HepG2 (cell line): ENCODE results near the gene SMLR1. TPM values are rescaled to one million over a fixed set of nuclear protein-coding genes. Genes with fewer than 3 reads are reported as not detected.

Experiments used
- ATAC-seq: fragments of 200-7000 bp; cut with Tn5 transposase; 3 replicates; pipeline ENCODE4 v1.9.1; 2020; ENCODE audit warnings: mild to moderate bottlenecking, moderate library complexity
- BruUV-seq: library from RNA; stranded (reverse); fragments of 400-500 nt; replicated peaks from 2 replicates; lab custom pipeline; 2021; lab: Mats Ljungman, UMichigan
- CTCF ChIA-PET: fragments of 300-600 bp; formaldehyde crosslinking; extraction: SDS; loops from one replicate; lab custom pipeline; 2021; ENCODE audit warnings: low total read pairs, inconsistent platforms, low intra/inter-chr PET ratio; lab: Yijun Ruan, JAX
- POLR2A ChIA-PET: fragments of 350-600 bp; sonication (Branson Sonifier 250); formaldehyde crosslinking; loops from one replicate; lab custom pipeline; 2020; ENCODE audit warnings: antibody characterized with exemption, inconsistent platforms; lab: Yijun Ruan, JAX
- DNase-seq: peaks from one replicate; pipeline ENCODE4 v3.0.0-alpha.2; 2015; ENCODE audit warnings: low spot score
- FAIRE-seq: peaks from 3 replicates; lab custom pipeline; 2011; peaks lifted over from hg19 to GRCh38; lab: Jason Lieb, UNC
- H2AFZ ChIP-seq: one replicate; pipeline ENCODE4 v1.6.1; 2011; ENCODE audit warnings: low read length, inconsistent platforms
- H3K27ac ChIP-seq: fragments of 300-600 bp; 3 replicates; pipeline ENCODE4 v1.8.0; 2011; ENCODE audit warnings: mixed run types, mild to moderate bottlenecking, mixed read lengths, low read length, inconsistent platforms; ENCODE audit not compliant: insufficient read depth; ENCODE audit errors: extremely low read length
- H3K27me3 ChIP-seq, 2 experiments: fragments of 200-600 bp in 1 of 2; 2 replicates in 1 of 2; 3 replicates in 1 of 2; pipeline versions ENCODE4 v1.6.0 to v1.8.0; 2011; ENCODE audit warnings: low read length in 2 of 2, mild to moderate bottlenecking in 2 of 2, moderate library complexity in 2 of 2, inconsistent platforms in 1 of 2; ENCODE audit not compliant: insufficient read depth in 2 of 2, control insufficient read depth in 1 of 2
- H3K36me3 ChIP-seq, 2 experiments: fragments of 200-600 bp in 1 of 2; replicated peaks in 1 of 2; 2 replicates in 1 of 2; 3 replicates in 1 of 2; pipeline versions ENCODE4 v1.5.1 to v1.8.0; 2011; ENCODE audit warnings: low read length in 2 of 2, inconsistent platforms in 1 of 2; ENCODE audit not compliant: insufficient read depth in 2 of 2, control insufficient read depth in 1 of 2
- H3K4me1 ChIP-seq: 2 replicates; pipeline ENCODE4 v1.5.1; 2012; ENCODE audit warnings: low read length, inconsistent platforms; ENCODE audit not compliant: insufficient read depth
- H3K4me2 ChIP-seq: 2 replicates; pipeline ENCODE4 v1.6.0; 2011; ENCODE audit warnings: low read depth, low read length, inconsistent platforms
- H3K4me3 ChIP-seq, 3 experiments: fragments of 200-600 bp in 1 of 3; sonication (generic), shearing (Covaris generic) in 1 of 3; replicated peaks in 1 of 3; 2 replicates each; pipeline ENCODE4 v1.5.1; 2011 to 2016; ENCODE audit warnings: low read length in 3 of 3, inconsistent platforms in 2 of 3, low read depth in 2 of 3, mild to moderate bottlenecking in 2 of 3, control low read depth in 1 of 3, mixed read lengths in 1 of 3; ENCODE audit not compliant: insufficient read depth in 1 of 3
- H3K79me2 ChIP-seq: one replicate; pipeline ENCODE4 v1.6.1; 2011; ENCODE audit warnings: low read length, inconsistent platforms; ENCODE audit not compliant: insufficient read depth
- H3K9ac ChIP-seq: 2 replicates; pipeline ENCODE4 v1.6.0; 2011; ENCODE audit warnings: mild to moderate bottlenecking, low read depth, low read length, inconsistent platforms; ENCODE audit not compliant: insufficient read depth
- H3K9me3 ChIP-seq: 2 replicates; pipeline ENCODE4 v1.5.1; 2012; ENCODE audit warnings: mild to moderate bottlenecking, low read length
- H4K20me1 ChIP-seq: 2 replicates; pipeline ENCODE4 v1.6.0; 2011; ENCODE audit warnings: inconsistent platforms, mild to moderate bottlenecking, low read length, moderate library complexity; ENCODE audit not compliant: insufficient read depth
- BRCA1 ChIP-seq: sonication (generic); formaldehyde crosslinking; IDR thresholded peaks from 2 replicates; pipeline ENCODE4 v1.4.0; 2020; ENCODE audit warnings: missing genetic modification reagents
- CAMTA2 ChIP-seq: sonication (generic); formaldehyde crosslinking; IDR thresholded peaks from 2 replicates; pipeline ENCODE4 v1.4.0; 2020; ENCODE audit warnings: mild to moderate bottlenecking, missing genetic modification reagents, borderline replicate concordance
- CC2D1A ChIP-seq: sonication (generic); formaldehyde crosslinking; IDR thresholded peaks from 2 replicates; pipeline ENCODE4 v1.8.1; 2023; ENCODE audit warnings: mild to moderate bottlenecking, missing genetic modification reagents
- FOXP1 ChIP-seq, 2 experiments: fragments of 450-650 bp in 1 of 2; IDR thresholded peaks; 2 replicates each; pipeline ENCODE4 v1.6.1; 2017 to 2018; ENCODE audit warnings: antibody characterized with exemption in 1 of 2
- GZF1 ChIP-seq: sonication (generic); formaldehyde crosslinking; IDR thresholded peaks from 2 replicates; pipeline ENCODE4 v1.5.1; 2020; ENCODE audit warnings: mild to moderate bottlenecking, missing genetic modification reagents
- HDAC2 ChIP-seq: sonication (generic); formaldehyde crosslinking; IDR thresholded peaks from 2 replicates; pipeline ENCODE4 v1.4.0; 2020; ENCODE audit warnings: missing genetic modification reagents
- KDM5B ChIP-seq: sonication (generic); formaldehyde crosslinking; IDR thresholded peaks from 2 replicates; pipeline ENCODE4 v1.4.0; 2020; ENCODE audit warnings: missing genetic modification reagents, mild to moderate bottlenecking, borderline replicate concordance
- KLF15 ChIP-seq: sonication (generic); formaldehyde crosslinking; IDR thresholded peaks from 2 replicates; pipeline ENCODE4 v1.8.1; 2023; ENCODE audit warnings: borderline replicate concordance, mild to moderate bottlenecking, inconsistent platforms, missing genetic modification reagents, mixed read lengths
- NCOR1 ChIP-seq: fragments of 200-600 bp; sonication (generic); IDR thresholded peaks from 2 replicates; pipeline ENCODE4 v1.7.0; 2017; ENCODE audit warnings: antibody characterized with exemption, low read length, borderline replicate concordance
- REPIN1 ChIP-seq: sonication (generic); formaldehyde crosslinking; IDR thresholded peaks from 2 replicates; pipeline ENCODE4 v1.8.0; 2022; ENCODE audit warnings: missing genetic modification reagents, low read depth, mild to moderate bottlenecking, borderline replicate concordance
- SNRNP70 ChIP-seq: fragments of 200-400 bp; formaldehyde crosslinking; IDR thresholded peaks from 2 replicates; pipeline ENCODE4 v1.6.1; 2017; ENCODE audit warnings: mild to moderate bottlenecking, low read depth, low read length, moderate library complexity
- SOX5 ChIP-seq: IDR thresholded peaks from 2 replicates; pipeline ENCODE4 v1.6.1; 2016; ENCODE audit warnings: borderline replicate concordance
- TARDBP ChIP-seq: sonication (generic); formaldehyde crosslinking; IDR thresholded peaks from 2 replicates; pipeline ENCODE4 v1.8.0; 2022; ENCODE audit warnings: mild to moderate bottlenecking, missing genetic modification reagents
- ZMYM2 ChIP-seq: sonication (generic); formaldehyde crosslinking; IDR thresholded peaks from 2 replicates; pipeline ENCODE4 v1.8.0; 2022; ENCODE audit warnings: mild to moderate bottlenecking, missing genetic modification reagents
- ZNF34 ChIP-seq: sonication (generic); formaldehyde crosslinking; IDR thresholded peaks from 2 replicates; pipeline ENCODE4 v1.4.0; 2020; ENCODE audit warnings: mild to moderate bottlenecking, missing genetic modification reagents, borderline replicate concordance
- ZNF496 ChIP-seq: sonication (generic); formaldehyde crosslinking; IDR thresholded peaks from 2 replicates; pipeline ENCODE4 v1.8.1; 2023; ENCODE audit warnings: mild to moderate bottlenecking, moderate library complexity, missing genetic modification reagents; ENCODE audit not compliant: insufficient replicate concordance
- ZNF629 ChIP-seq: sonication (generic); formaldehyde crosslinking; conservative IDR thresholded peaks from 2 replicates; pipeline ENCODE4 v1.5.0; 2020; ENCODE audit warnings: missing genetic modification reagents
- ZNF788 ChIP-seq: sonication (generic); formaldehyde crosslinking; IDR thresholded peaks from 2 replicates; pipeline ENCODE4 v1.5.0; 2020; ENCODE audit warnings: mild to moderate bottlenecking, missing genetic modification reagents, borderline replicate concordance
- WGBS: methylation state at CpG from one replicate; pipeline ENCODE4 v1.1.6; 2017; ENCODE audit warnings: low lambda C conversion rate; 5-methylcytosine and 5-hydroxymethylcytosine counted together
- in situ Hi-C: cut with HindIII; loops from 2 replicates; pipeline ENCODE4 v1.10.0; 2017; ENCODE audit warnings: low pct_unique_long_range_greater_than_20kb; ENCODE audit not compliant: extremely low pct_ligation_motif_present
- intact Hi-C: fragments of 100-400 bp; cut with micrococcal nuclease; formaldehyde crosslinking; loops from one replicate; pipeline ENCODE4 v1.10.0; 2022; ENCODE audit not compliant: unreplicated experiment
- polyA plus RNA-seq, 8 experiments: library from polyadenylated mRNA; depleted of rRNA in 3 of 8; stranded (reverse) in 7 of 8; unstranded in 1 of 8; fragments of >200 nt; fragmentation: Illumina TruSeq in 4 of 8; extraction: Trizol in 4 of 8; gene quantifications; 2 replicates each; pipeline versions ENCODE4 v1.2.1 to v1.2.3, GENCODE V29; 2011 to 2016; ENCODE audit warnings: low read depth in 4 of 8, missing spikeins in 1 of 8, mixed read lengths in 1 of 8; ENCODE audit not compliant: insufficient read depth in 1 of 8
- total RNA-seq, 5 experiments: library from RNA; depleted of rRNA; stranded (reverse); fragments of >200 nt; fragmentation: Illumina TruSeq; extraction: Trizol; gene quantifications; 2 replicates each; pipeline ENCODE4 v1.2.3, GENCODE V29; 2016; ENCODE audit warnings: low read depth in 1 of 5
- TF ChIP-seq, protein P1 (sequence below): sonication (generic); formaldehyde crosslinking; IDR thresholded peaks from 2 replicates; pipeline ENCODE4 v1.5.0; 2020; ENCODE audit warnings: mild to moderate bottlenecking, missing genetic modification reagents, moderate library complexity
- TF ChIP-seq, protein P2 (sequence below): sonication (generic); formaldehyde crosslinking; IDR thresholded peaks from 2 replicates; pipeline ENCODE4 v1.4.0; 2020; ENCODE audit warnings: missing genetic modification reagents

Gene SMLR1
- total and polyA plus RNA-seq, 2 of the 13 experiments (the other 11 are each of a cell fraction or from before 2014, with no cell fraction given), result 41.8 to 104 TPM

DNA sequence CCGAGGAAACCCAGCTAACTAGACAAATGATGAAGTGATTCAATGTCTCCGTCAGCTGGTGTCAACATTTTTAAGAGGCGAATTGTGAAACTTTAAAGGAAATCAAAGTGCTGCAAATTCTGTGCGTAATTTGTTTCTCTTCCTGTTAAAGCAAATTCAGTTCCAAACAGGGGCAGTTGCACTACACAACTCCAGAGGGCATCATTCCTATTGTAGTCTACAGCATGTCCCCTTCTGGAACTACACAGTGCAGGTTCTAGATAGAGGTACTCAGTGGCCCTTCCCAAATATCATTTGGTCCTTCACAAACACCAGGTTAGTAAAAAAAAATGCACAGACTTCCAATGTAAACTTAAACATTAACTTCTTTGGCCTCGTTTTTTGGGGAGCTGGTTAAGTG lies 38.3 kb upstream of the SMLR1 start (continued):
- TF ChIP-seq, protein P1, sequence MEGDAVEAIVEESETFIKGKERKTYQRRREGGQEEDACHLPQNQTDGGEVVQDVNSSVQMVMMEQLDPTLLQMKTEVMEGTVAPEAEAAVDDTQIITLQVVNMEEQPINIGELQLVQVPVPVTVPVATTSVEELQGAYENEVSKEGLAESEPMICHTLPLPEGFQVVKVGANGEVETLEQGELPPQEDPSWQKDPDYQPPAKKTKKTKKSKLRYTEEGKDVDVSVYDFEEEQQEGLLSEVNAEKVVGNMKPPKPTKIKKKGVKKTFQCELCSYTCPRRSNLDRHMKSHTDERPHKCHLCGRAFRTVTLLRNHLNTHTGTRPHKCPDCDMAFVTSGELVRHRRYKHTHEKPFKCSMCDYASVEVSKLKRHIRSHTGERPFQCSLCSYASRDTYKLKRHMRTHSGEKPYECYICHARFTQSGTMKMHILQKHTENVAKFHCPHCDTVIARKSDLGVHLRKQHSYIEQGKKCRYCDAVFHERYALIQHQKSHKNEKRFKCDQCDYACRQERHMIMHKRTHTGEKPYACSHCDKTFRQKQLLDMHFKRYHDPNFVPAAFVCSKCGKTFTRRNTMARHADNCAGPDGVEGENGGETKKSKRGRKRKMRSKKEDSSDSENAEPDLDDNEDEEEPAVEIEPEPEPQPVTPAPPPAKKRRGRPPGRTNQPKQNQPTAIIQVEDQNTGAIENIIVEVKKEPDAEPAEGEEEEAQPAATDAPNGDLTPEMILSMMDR (CRISPR knock-in tag), result peak; percentile 56
- TF ChIP-seq ZNF788 (CRISPR knock-in tag) (no peak), BRCA1 (CRISPR knock-in tag) (no peak), KDM5B (CRISPR knock-in tag) (no peak), GZF1 (no peak), REPIN1 (CRISPR knock-in tag) (no peak), HDAC2 (CRISPR knock-in tag) (no peak)
- TF ChIP-seq, protein P2, sequence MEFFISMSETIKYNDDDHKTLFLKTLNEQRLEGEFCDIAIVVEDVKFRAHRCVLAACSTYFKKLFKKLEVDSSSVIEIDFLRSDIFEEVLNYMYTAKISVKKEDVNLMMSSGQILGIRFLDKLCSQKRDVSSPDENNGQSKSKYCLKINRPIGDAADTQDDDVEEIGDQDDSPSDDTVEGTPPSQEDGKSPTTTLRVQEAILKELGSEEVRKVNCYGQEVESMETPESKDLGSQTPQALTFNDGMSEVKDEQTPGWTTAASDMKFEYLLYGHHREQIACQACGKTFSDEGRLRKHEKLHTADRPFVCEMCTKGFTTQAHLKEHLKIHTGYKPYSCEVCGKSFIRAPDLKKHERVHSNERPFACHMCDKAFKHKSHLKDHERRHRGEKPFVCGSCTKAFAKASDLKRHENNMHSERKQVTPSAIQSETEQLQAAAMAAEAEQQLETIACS (CRISPR knock-in tag), result no peak

DNA sequence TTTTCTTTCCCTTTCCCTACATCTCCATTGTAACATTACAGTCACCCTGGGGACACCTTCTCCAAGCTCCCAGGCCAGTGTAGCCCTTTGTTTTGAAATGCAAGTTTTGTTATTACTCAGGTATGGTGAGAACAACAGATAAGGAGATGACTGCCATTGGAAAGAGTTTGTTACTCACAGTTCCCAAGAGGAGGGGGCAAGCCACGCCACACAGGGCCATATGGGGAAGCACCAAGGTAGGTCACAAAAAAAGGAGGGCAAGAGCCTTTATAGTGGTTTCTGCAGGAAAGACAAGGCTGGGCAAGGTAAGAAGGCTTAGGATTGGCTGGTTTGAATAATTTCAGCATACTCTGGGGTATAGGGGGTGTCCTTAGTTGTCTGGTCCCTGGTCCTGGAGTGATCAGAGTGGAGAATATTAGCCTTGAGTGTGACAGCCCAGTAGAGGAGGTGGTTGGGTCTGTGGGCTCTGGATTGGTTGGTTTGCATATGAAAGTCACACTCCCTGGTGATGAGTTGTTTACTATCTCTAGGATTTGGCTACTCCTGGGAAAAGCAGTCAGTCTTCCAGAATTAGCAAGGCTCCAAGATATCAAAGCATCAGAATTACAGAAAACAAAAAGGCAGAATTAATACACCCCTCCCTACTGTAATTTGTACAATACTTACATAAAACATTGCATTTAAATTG lies 33.1 kb upstream of the SMLR1 start:
- Histone ChIP-seq H3K4me3 (no peak overlapping the region), H2AFZ (no peak overlapping the region), H3K27me3 (no peaks in the 10 kb centered on the region), H4K20me1 (no peaks in the 10 kb centered on the region), H3K79me2 (no peaks in the 10 kb centered on the region), H3K27ac (no peak overlapping the region), H3K4me2 (no peak overlapping the region), H3K9ac (no peak overlapping the region), H3K9me3 (no peaks in the 10 kb centered on the region), H3K4me1 (peaks cover 6% of the 10 kb centered on the region; the same call in 1 of the 2 replicates), H3K36me3 (no peaks in the 10 kb centered on the region)
- ChIA-PET CTCF (no interaction called here), POLR2A (no interaction called here)
- ATAC-seq (no peak), DNase-seq (no peak), FAIRE-seq (no peak)
- intact Hi-C loops (loop anchor here (5.0 kb wide), 1 partner anchor 33 kb away; the partner anchor contains the start of gene SMLR1), in situ Hi-C loops (no loop called here)
- BruUV-seq, result no TSS peak
- WGBS, result 37% methylated on average over 1 of the region's 1 CpG
- TF ChIP-seq SNRNP70 (no peak), SOX5 (CRISPR knock-in tag) (no peak), NCOR1 (no peak), ZNF34 (CRISPR knock-in tag) (no peak), FOXP1 (IDR thresholded peaks at IDR 0.05) (no peak), FOXP1 (CRISPR knock-in tag; IDR thresholded peaks at IDR 0.05) (no peak), KLF15 (no peak), CC2D1A (CRISPR knock-in tag) (no peak), ZNF496 (CRISPR knock-in tag) (no peak), ZMYM2 (CRISPR knock-in tag) (no peak), TARDBP (CRISPR knock-in tag) (no peak), ZNF629 (CRISPR knock-in tag) (no peak), CAMTA2 (CRISPR knock-in tag) (no peak), KDM5B (CRISPR knock-in tag) (no peak)
